Activated naive CD8-positive, alpha-beta T cell treated with anti-CD3 and anti-CD28 coated beads, Interleukin-2, amount 50 U/mL, for 16 hours (primary cell): ENCODE measurements around the gene TMEM121B.

Experiments
- DNase-seq: peaks from one replicate; pipeline ENCODE4 v3.0.0-alpha.2; 2020; ENCODE audit warnings: low read depth, low spot score

Gene TMEM121B

GRCh38 chr22:17110791-17111550 is 10.2 kb downstream of the TMEM121B start:
- no peak for DNase-seq

GRCh38 chr22:17109976-17110375 is 11.2 kb downstream of the TMEM121B start:
- DNase-seq: no peak

GRCh38 chr22:17109113-17109865 is 11.9 kb downstream of the TMEM121B start:
- DNase-seq: no peak

GRCh38 chr22:17108256-17109112 is 12.7 kb downstream of the TMEM121B start:
- no peak for DNase-seq

GRCh38 chr22:17107547-17107810 is 13.7 kb downstream of the TMEM121B start:
- DNase-seq: no peak

GRCh38 chr22:17106785-17107546 is 14.2 kb downstream of the TMEM121B start:
- DNase-seq: no peak

GRCh38 chr22:17106161-17106784 is 14.9 kb downstream of the TMEM121B start:
- DNase-seq: no peak

GRCh38 chr22:17105143-17106129 is 15.7 kb downstream of the TMEM121B start:
- DNase-seq: no peak

- DNase-seq: no peak
These were observed 16.7 kb downstream of the TMEM121B start for GRCh38 chr22:17104336-17104935.

- DNase-seq: no peak
These were observed 17.8 kb downstream of the TMEM121B start for GRCh38 chr22:17103351-17103750.

- DNase-seq: no peak
These were observed 18.9 kb downstream of the TMEM121B start for GRCh38 chr22:17102297-17102667.

GRCh38 chr22:17101475-17102296 is 19.5 kb downstream of the TMEM121B start:
- no peak for DNase-seq

GRCh38 chr22:17100621-17101020 is 20.5 kb downstream of the TMEM121B start:
- DNase-seq: no peak

GRCh38 chr22:17098379-17098819 is 22.8 kb downstream of the TMEM121B start:
- DNase-seq: no peak

GRCh38 chr22:17097701-17098100 is 23.5 kb downstream of the TMEM121B start:
- no peak for DNase-seq

- no peak for DNase-seq
These were observed 24.1 kb downstream of the TMEM121B start for GRCh38 chr22:17097062-17097461.

- DNase-seq: no peak
These were observed 25.1 kb downstream of the TMEM121B start for GRCh38 chr22:17096071-17096470.

- no peak for DNase-seq
These were observed 25.6 kb downstream of the TMEM121B start for GRCh38 chr22:17095538-17095937.

GRCh38 chr22:17093081-17093480 is 28.1 kb downstream of the TMEM121B start:
- no peak for DNase-seq
